EH (cell line): ENCODE results near the gene STRADB.
"Not testable (repeated sequence)": the region's sequence is repeated elsewhere in the genome, so short reads cannot be mapped to it uniquely, and the experiment has no call there.

ENCODE experiments used
- DNase-seq: peaks from one replicate; pipeline ENCODE4 v3.0.0-alpha.2; 2015; ENCODE audit warnings: low read depth

STRADB gene

GRCh38 chr2:201451292-201452057 lies at the start of gene STRADB, which contains the start of gene TRAK2:
Gene STRADB, plus strand, starts transcription at chr2:201451740. Its CDS starts 3,101 bp downstream, at chr2:201454841.
Gene TRAK2, minus strand, starts transcription at chr2:201451458. Its CDS starts 30,951 bp downstream, at chr2:201420507.
- DNase-seq = peak; percentile 96

- no peak for DNase-seq
Measured at GRCh38 chr2:201401815-201402214, 49.7 kb upstream of the STRADB start.

GRCh38 chr2:201402651-201403562 lies 48.6 kb upstream of the STRADB start:
- peak; percentile 84 for DNase-seq

- peak; percentile 74 for DNase-seq
Measured at GRCh38 chr2:201403880-201404279, 47.7 kb upstream of the STRADB start.

- DNase-seq = no peak
Measured at GRCh38 chr2:201404699-201405280, 46.8 kb upstream of the STRADB start.

- peak; percentile 88 for DNase-seq
Measured at GRCh38 chr2:201406077-201406662, 45.4 kb upstream of the STRADB start.

- DNase-seq = no peak
Measured at GRCh38 chr2:201407265-201407664, 44.3 kb upstream of the STRADB start.

GRCh38 chr2:201408931-201409330 lies 42.6 kb upstream of the STRADB start:
- no peak for DNase-seq

- peak; percentile 57 for DNase-seq
Measured at GRCh38 chr2:201411421-201411820, 40.1 kb upstream of the STRADB start.

GRCh38 chr2:201413143-201413542 lies 38.4 kb upstream of the STRADB start:
- DNase-seq = no peak

GRCh38 chr2:201413552-201413951 lies 38.0 kb upstream of the STRADB start:
- DNase-seq = no peak

- DNase-seq = peak; percentile 86
Measured at GRCh38 chr2:201414099-201415023, 37.2 kb upstream of the STRADB start.

- DNase-seq = no peak
Measured at GRCh38 chr2:201415149-201415548, 36.4 kb upstream of the STRADB start.

GRCh38 chr2:201419057-201419635 lies 32.4 kb upstream of the STRADB start:
- DNase-seq = peak; percentile 65

- DNase-seq = no peak
Measured at GRCh38 chr2:201419986-201420385, 31.6 kb upstream of the STRADB start.

GRCh38 chr2:201420442-201421113 lies 31.0 kb upstream of the STRADB start:
- peak; percentile 88 for DNase-seq

GRCh38 chr2:201425952-201426351 lies 25.6 kb upstream of the STRADB start:
- no peak for DNase-seq

GRCh38 chr2:201428366-201428765 lies 23.2 kb upstream of the STRADB start:
- not testable (repeated sequence) for DNase-seq

GRCh38 chr2:201429835-201430234 lies 21.7 kb upstream of the STRADB start:
- DNase-seq = not testable (repeated sequence)

GRCh38 chr2:201430322-201430721 lies 21.2 kb upstream of the STRADB start:
- not testable (repeated sequence) for DNase-seq
